Activated CD4-positive, alpha-beta T cell treated with anti-CD3 and anti-CD28 coated beads, Interleukin-2, amount 50 U/mL, for 24 hours (primary cell): ENCODE results near the gene SUCO.
"Not testable (repeated sequence)": the region's sequence is repeated elsewhere in the genome, so short reads cannot be mapped to it uniquely, and the experiment has no call there.

Experiments
- DNase-seq, 2 donors: peaks; one replicate each; pipeline ENCODE4 v3.0.0-alpha.2; 2020; ENCODE audit warnings: low read depth in 1 of 2, low spot score in 1 of 2

SUCO gene

GRCh38 chr1:172561252-172561651, 28.3 kb downstream of the SUCO start:
- DNase-seq, result no peak

- no peak for DNase-seq
Measured at GRCh38 chr1:172566196-172566997, 33.4 kb downstream of the SUCO start.

GRCh38 chr1:172567720-172568119, 34.8 kb downstream of the SUCO start:
- DNase-seq, result no peak

DNA sequence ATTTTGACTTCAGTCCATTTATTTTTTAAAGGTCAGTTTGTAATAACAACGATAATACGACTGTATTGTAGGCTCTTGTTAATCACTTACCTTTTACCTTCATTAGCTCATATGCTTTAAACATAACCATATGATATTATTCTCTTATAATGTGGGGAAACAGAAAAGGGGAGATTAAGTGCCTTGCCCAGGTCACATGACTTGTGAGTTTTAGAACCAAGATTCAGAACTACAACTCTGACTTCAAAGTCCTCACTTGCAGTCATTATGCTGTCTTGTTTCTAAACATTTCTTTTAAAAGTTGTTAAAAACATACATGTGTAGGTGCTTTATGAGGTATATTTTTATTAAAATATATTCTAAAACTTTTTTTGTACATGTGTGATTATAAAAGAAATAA, 41.1 kb downstream of the SUCO start:
- DNase-seq, result no peak

GRCh38 chr1:172578586-172578985, 45.6 kb downstream of the SUCO start:
- no peak for DNase-seq

DNA sequence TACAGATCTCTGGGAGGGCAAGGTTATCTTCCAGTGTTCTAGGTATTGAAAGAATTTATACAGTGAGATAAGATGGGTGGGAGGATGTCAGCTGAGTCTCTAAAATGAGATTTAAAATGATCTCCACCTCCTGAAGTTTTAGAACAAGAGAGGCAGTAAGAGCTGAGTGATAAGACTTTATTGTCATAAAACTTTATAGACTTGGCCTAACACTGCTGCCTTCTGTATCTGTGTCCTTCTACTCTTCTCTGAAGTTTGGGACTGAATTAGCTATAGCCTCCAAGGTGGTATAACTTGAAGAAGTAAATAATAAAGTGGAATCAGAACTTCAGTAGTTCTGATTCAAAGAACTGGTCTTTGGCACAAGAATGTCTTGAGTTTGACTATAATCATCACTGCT, 48.3 kb downstream of the SUCO start:
- DNase-seq, result no peak

DNA sequence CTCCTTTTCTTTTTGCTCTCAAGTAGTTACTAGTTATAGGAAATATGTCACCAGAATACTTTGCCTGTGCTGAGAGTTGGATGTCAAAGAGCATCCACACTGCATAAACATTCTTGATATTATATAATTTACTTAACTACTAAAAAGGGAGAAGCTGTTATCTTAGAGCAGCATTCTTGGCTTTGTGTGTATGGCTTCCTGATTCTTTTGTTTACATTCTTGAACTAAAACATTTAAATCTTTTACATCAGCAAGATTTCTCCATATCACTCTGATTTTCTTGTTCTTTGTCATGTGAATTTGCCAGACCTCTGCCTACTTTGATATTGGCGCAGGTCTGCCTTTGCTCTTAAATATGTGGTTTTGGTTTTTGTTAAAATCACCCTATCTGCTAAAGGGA, 48.8 kb downstream of the SUCO start:
- DNase-seq, result no peak

DNA sequence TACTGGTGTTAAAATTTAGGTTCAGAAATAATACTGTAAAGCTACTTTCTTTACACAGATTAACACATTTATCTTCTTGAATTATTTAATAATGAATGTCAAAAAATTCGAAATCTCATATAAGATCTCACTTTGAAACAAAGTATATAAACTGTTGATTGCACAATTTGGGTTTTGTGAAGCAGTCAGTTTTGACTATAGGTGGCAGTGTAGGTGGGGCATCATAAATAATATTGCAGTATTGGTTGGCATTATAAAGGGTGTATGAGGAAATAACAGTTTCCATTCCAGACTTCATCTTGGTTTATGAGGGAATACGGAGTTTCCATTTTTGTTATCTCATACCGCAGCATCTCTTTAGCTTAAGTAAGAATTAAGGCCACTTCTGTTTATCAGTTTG, 49.9 kb downstream of the SUCO start:
- DNase-seq, result no peak

- DNase-seq, result no peak
Measured at GRCh38 chr1:172585348-172585747, 52.4 kb downstream of the SUCO start.

DNA sequence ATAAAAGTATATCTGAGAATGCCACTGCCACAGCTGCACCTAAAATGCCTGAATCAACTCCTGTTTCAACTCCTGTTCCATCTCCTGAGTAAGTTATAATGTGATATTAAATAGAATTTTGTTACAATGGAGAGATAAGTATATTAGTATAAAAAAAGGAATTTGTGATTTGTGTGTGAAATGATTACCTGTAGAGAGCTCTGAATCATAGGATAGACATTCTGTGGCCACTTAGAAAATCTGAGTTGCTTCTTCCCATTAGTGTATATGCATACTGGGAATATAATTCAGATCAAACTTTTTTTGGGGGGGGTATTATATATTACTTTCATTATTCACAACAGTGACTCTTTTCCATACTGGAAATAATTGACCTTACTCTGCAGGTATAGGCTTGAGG, 52.9 kb downstream of the SUCO start:
- DNase-seq, result no peak

- DNase-seq, result no peak
Measured at GRCh38 chr1:172588296-172589291, 55.6 kb downstream of the SUCO start.

GRCh38 chr1:172589553-172589952, 56.6 kb downstream of the SUCO start:
- DNase-seq, result no peak

GRCh38 chr1:172591429-172591828, 58.5 kb downstream of the SUCO start:
- DNase-seq, result not testable (repeated sequence)

GRCh38 chr1:172595066-172595465, 62.1 kb downstream of the SUCO start:
- not testable (repeated sequence) for DNase-seq

- DNase-seq, result not testable (repeated sequence)
Measured at GRCh38 chr1:172596782-172597181, 63.8 kb downstream of the SUCO start.

- no peak for DNase-seq
Measured at GRCh38 chr1:172599912-172600311, 67.0 kb downstream of the SUCO start.

- DNase-seq, result no peak
Measured at GRCh38 chr1:172600615-172601014, 67.7 kb downstream of the SUCO start.

DNA sequence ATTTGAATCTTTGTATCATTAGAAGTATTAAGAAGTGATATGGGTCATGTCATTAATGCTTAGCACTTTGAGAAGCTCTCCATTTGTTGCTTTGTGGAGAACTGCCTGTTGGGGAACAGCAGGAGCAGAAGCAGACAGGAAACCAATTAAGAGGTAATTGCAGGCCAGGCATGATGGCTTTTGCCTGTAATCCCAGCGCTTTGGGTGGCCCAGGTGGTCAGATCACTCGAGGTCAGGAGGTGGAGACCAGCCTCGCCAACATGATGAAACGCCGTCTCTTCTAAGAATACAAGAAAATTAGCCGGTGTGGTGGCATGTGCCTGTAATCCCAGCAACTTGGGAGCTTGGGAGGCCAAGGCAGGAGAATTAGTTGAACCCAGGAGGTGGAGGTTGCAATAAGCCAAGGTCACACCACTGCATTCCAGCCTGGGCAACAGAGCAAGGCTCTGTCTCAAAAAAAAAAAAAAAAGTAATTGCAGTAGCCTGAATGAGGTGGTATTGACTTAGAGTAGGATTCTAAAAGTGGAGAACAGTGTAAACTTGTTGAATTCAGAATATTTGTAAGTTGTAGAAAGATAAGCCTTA, 68.2 kb downstream of the SUCO start:
- DNase-seq, result no peak

- DNase-seq, result no peak
Measured at GRCh38 chr1:172602706-172603105, 69.8 kb downstream of the SUCO start.

GRCh38 chr1:172603816-172604215, 70.9 kb downstream of the SUCO start:
- DNase-seq, result no peak

DNA sequence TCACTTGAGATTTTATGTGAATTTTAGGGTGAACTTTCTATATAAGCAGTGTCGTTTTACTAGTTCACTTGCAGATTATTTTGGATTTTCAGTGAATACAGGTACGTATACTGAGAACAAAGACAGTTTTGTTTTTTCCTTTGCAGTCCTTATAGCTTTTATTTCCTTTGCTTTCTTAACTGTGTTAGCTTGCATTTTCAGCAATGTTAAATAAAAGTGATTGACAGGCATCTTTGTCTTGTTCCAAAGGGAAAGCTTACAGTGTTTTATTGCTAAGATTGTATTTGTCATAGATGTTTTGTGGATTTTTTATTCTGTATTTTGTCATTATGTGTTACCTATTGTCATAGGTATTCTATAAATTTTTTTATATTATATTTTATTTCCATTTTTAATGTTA, 72.7 kb downstream of the SUCO start:
- DNase-seq, result no peak

- DNase-seq, result no peak
Measured at GRCh38 chr1:172607145-172607544, 74.2 kb downstream of the SUCO start.
